NCI-H1417 treated with DMSO at 0.1 percent for 48 hours (cell line): ENCODE measurements around the gene BTBD9.

ENCODE experiments used
- DNase-seq: peaks from one replicate; lab custom pipeline; 2025; lab: John Stamatoyannopoulos, UW

Gene BTBD9

DNA sequence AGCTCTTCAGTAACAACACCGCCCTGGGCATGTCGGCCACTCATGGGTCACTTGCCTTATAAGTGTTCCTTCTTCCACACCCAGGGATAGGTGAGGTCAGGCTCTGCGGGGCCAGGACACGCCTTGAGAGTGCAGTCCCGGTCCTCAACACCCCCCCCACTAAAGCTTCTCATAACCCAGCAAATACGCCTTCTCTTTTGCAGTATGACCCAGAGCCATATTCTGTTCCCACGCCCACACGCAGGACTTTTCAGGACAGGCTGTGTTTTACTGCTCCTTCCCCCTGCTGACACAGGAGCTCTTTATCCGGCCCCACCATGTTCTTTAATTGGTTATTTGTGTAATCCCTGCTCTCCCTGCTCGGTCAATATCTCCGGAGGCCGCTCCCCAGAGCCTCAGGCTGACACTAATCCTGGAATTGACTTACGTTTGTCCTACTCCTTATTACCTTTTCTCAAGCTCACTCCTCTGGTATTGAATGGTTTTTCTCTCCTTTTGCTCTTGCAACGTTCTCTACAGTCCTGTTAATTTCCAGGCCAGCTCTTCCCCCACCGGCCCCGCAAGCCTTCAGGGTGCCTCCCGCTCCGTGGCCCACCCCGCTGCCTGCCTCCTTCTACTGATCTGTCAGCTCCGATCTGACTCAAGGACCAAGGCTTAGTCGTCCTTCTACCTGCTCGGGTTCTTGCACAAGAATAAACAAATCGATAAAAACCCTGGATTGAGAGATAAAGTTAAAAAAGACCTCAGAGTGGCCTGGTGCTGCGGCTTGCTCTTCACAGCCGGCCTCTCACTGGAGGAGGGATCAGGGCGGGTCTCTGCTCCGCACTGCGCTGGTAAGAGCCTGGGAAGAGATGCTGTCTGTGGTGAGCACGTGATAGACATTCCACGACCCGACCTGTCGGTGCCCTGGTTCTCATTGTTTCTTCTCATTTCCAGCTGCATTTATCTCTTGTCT is 462.7 kb downstream of the BTBD9 start:
- no peak for DNase-seq

GRCh38 chr6:38175786-38176185 is 463.9 kb downstream of the BTBD9 start:
- no peak for DNase-seq

- no peak for DNase-seq
Observed at GRCh38 chr6:38174806-38175495, 464.8 kb downstream of the BTBD9 start.

- no peak for DNase-seq
Observed at GRCh38 chr6:38174315-38174714, 465.4 kb downstream of the BTBD9 start.

- DNase-seq: no peak
Observed at GRCh38 chr6:38173909-38174308, 465.8 kb downstream of the BTBD9 start.

DNA sequence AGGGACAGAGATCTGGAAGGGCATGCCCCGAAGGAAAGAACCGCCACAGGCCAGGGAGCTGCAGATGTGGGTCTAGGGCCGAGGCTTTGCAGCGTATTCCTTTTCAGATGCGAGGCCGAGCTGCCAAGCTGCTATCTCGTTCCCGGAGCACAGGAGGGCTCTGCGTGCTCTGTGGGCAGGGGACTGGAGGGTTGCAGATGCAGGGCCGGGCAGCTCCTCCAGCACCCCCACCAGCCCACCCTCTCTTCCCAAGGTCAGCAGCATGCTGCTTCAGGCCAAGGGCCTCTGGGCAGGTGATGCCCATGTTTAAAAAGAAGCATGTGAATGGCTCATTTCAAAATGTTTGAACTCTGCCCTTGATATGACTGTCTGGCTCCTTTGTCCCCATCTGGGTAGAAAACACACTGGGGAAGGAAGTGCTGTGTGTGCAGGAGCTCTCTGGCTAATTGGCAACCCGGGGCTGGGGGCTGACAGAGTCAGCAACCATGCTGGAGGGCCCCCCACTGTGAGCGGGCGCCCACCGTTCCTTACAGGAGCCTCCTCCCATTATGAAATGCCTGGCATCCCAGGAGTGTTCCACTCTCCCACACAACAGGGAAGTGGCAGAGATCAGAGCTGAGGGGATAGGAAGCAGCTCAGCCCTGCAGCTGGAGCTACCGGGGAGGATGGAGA is 466.9 kb downstream of the BTBD9 start:
- DNase-seq: no peak

- DNase-seq: no peak
Observed at GRCh38 chr6:38171997-38172738, 467.6 kb downstream of the BTBD9 start.

- DNase-seq: no peak
Observed at GRCh38 chr6:38170666-38171355, 468.9 kb downstream of the BTBD9 start.

DNA sequence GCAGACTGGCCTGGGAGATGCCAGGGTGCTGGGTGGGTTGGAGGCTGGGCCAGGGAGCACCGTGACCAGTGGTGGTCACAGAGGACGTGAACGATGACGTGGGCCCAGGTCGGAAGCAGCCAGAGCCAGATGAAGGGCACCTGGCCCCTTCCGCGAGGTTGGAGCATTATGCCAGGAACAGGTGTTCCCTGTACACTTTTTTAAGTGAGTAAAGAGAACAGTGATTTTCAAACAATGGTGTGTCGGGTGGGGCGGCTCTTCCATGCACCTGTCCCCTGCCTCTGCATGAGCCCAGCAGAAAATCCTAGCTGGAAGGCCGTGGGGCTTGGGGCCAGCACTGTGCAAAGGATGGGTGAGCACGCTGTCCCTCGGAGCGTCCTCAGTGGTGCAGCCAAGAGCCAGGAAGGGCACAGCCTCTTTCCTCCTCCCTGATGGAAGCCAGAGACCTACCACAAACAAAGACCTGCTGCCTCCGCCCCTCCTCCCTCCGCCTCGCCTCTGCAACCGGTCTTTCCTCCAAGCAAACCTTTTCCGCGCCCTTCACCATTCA is 469.7 kb downstream of the BTBD9 start:
- DNase-seq: peak; percentile 89

DNA sequence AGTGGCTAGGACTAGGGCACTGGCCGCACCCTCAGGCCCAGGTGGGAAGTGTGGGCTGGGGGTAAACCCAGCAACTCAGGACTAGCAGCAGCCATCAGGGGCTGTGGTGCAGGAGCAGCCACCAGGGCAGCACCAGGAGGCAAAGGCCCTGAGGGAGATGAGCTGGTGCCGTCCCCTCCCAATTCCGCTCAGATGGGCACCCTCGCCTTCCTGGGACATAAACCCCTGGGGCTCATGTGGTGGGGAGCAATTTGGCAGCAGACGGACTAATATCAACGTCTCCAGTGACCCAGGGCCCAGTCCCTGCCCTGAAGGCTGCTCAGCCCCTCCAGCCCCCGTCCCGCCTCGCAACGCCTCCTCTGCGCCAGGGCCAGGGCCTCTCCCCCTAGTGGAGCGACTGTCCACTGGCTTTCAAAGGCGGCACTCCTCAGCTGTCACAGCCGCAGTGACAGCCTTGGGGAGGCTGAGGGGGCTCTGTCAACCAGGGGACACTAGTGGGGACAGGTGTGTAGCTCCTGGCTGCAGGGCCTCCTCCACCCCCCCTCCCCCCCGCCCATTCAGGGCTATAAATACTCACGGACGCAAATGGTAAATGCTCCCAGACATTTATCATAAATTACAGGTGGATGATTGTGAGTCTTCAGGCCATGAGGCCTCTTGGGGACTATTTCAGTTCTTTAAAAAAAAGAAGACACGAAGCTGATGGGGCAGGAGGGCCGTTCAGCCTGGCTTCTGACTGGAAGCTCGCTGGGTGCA is 470.3 kb downstream of the BTBD9 start:
- DNase-seq: no peak

- DNase-seq: no peak
Observed at GRCh38 chr6:38168699-38169098, 471.0 kb downstream of the BTBD9 start.

GRCh38 chr6:38168126-38168525 is 471.6 kb downstream of the BTBD9 start:
- no peak for DNase-seq

DNA sequence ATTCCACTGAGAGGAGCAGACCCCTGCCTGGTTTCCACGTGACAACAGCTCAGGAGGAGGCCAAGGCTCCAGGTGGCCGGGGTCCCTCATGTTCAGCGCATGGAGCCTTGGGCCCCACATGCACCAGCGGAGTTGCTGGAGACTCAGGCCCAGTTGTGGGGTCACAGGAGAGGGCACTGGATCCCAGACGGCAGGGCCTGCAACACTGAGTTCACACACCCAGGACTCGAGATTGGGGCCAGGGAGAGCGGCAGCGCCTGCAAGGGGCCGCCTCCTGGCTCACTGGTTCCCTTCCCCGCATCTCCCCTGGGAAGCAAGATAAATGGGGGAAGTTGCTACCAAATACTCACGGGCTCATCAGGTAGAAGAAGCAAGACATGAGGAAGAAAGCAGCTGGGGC is 472.1 kb downstream of the BTBD9 start:
- no peak for DNase-seq

GRCh38 chr6:38166411-38167240 is 473.1 kb downstream of the BTBD9 start:
- no peak for DNase-seq

GRCh38 chr6:38164671-38165108 is 475.0 kb downstream of the BTBD9 start:
- DNase-seq: no peak

GRCh38 chr6:38164131-38164481 is 475.6 kb downstream of the BTBD9 start:
- DNase-seq: no peak

DNA sequence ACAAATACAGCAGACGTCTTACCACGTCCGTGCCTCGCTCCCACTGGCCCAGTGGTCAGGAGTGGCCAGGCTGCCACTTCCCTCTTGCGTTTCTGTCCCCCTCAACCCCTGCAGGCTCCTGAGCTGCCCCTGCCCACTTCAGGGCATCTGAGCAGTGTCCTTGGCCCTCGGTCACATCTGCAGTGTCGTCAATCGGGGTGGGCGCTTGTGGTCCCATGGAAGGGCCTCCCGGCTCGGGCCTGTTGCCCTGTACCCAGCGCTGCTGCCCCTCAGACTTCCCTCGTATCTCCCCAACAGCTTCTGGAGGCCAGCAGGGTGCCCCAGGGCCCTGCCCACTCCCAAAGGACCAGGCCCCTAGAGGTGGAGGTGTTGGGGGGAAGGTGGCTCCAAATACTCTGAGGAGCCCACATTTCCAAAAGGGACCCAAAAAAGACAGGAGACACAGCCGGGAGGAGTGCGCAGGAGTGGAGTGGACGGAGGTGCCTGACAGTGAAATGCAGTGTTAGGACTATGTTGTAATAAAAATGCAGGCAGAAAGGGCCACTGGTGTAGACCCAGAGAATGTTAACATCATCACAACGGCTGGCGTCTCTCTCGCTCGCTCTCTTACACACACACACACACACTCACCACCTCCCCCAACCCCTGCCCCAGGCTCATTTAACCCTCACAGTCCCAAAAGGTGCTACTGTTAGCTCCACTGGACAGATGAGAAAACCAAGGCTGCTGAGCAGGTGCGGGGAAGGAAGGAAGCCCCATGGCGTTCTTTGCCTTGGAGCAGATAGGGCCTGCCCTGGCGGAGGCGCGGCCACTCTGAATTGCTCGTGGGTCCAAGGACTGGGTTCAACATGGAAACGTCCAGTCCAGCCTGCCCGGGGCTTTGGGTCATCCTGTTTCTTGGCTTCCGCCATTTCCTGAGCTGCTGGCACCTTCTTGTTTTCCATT is 476.3 kb downstream of the BTBD9 start:
- DNase-seq: no peak

- no peak for DNase-seq
Observed at GRCh38 chr6:38162493-38163185, 477.1 kb downstream of the BTBD9 start.
